ENCODE measurements around the gene TPSAB1.

The TPSAB1 gene

DNA sequence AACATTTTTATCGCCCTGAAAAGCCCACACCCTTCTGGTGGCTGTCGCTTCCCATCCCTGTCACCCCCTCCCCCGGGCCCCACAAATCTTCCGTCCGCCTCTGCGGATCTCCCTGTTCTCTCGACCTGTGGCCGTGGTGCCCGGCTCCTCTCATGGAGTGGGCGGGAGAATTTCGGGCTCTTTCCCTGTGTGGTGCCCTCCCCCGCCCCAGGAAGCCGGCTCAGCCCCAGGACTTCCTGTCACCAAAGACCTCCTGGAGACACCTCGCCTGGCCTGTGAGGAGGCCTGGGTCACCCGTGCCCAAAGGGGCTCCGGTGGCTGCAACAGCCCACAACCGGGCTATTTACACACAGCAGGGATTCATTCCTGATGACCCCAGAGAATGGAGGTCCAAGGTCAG lies 42.8 kb downstream of the TPSAB1 start:
- no peak for TF ChIP-seq POLR2A (IDR thresholded peaks at IDR 0.05; ENCODE audit: low read depth, low read length)
- FAIRE-seq = no peak
- DNase-seq (ENCODE audit: insufficient read length, low spot score) = no peak

DNA sequence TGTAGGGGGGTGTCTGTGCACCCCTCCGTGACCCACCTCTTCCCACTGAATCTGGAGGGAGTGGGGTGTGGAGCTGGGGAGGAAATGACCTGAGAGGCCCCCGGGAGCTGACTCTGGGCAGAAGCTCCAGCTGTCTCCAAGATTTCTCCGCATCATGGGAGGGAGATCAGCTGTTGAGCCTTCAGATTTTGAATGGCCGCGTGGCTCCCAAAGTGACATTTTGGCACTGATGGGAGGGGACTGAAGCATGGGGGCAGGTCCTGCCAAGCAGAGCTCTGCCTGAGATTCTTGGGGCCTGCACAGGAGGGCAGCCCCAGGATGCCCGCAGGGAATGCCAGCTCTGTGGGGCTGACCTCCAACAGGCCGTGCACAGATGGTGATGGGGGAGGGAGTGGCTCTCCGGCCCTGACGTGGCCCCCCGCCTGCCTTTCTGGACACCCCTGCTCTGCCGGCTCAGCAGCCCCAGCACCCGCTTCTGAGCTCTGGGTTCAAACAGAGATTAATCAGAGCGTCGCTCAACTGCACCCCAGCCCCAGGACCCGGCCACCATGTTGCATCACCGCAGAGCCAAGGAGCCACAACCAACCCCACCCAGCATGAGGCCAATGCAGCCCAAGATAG lies 43.6 kb downstream of the TPSAB1 start:
- no peak for TF ChIP-seq POLR2A (IDR thresholded peaks at IDR 0.05; ENCODE audit: low read depth, low read length)
- DNase-seq (ENCODE audit: insufficient read length, low spot score) (no peak), FAIRE-seq (no peak)

DNA sequence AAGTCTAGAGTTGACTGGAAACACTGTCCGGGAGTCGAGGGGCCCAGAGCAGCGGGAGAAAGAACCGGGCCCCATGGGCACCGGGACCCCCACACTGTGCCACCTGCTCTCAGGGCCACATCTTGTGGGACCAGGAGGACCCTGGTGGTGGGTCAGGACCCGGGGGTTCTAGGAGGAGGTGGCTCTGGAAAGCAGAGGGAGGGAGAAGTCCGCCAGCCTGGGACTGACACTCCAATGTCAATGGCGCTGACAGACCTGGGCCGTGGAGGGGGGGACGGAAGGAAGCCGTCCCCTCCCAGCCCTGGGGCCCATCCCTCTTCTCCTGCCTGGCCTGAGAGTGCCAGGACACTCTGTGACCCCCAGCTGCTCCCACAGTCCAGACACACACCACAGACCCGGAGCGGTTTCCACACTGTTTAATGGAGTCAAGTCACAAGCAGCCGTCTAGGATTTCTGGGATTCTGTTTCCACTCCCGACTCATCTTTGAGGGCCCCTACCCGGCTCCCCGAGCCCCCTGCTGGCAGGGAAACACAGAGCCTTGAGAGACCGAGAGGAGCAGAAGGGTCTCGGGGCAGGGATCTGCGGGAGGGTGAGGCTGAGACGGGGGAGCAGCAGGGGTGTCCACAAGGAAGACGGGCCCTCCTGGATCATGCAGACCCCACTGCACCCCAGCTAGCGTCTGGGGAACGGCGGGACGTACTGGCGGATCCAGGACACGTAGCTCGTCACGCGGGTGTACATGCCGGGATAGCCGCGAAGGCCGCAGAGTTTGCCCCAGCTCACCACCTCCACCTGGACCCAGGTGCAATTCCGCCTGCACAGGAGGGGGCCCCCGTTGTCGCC lies 45.4 kb downstream of the TPSAB1 start:
- DNase-seq (ENCODE audit: insufficient read length, low spot score) = no peak
- no peak for FAIRE-seq
- TF ChIP-seq POLR2A (IDR thresholded peaks at IDR 0.05; ENCODE audit: low read depth, low read length) = no peak

GRCh38 chr16:1286513-1287094 lies 46.1 kb downstream of the TPSAB1 start:
- FAIRE-seq = no peak
- no peak for DNase-seq (ENCODE audit: insufficient read length, low spot score)
- TF ChIP-seq POLR2A (IDR thresholded peaks at IDR 0.05; ENCODE audit: low read depth, low read length) = no peak

- no peak for TF ChIP-seq POLR2A (IDR thresholded peaks at IDR 0.05; ENCODE audit: low read depth, low read length)
- no peak for DNase-seq (ENCODE audit: insufficient read length, low spot score)
- FAIRE-seq = no peak
Observed at GRCh38 chr16:1287982-1288670, 47.6 kb downstream of the TPSAB1 start.

GRCh38 chr16:1288813-1289476 lies 48.4 kb downstream of the TPSAB1 start:
- no peak for FAIRE-seq
- DNase-seq (ENCODE audit: insufficient read length, low spot score) = no peak
- TF ChIP-seq POLR2A (IDR thresholded peaks at IDR 0.05; ENCODE audit: low read depth, low read length) = no peak

GRCh38 chr16:1289477-1289866 lies 49.0 kb downstream of the TPSAB1 start:
- TF ChIP-seq POLR2A (IDR thresholded peaks at IDR 0.05; ENCODE audit: low read depth, low read length) = no peak
- FAIRE-seq (no peak), DNase-seq (ENCODE audit: insufficient read length, low spot score) (no peak)

GRCh38 chr16:1290063-1290501 lies 49.6 kb downstream of the TPSAB1 start:
- no peak for TF ChIP-seq POLR2A (IDR thresholded peaks at IDR 0.05; ENCODE audit: low read depth, low read length)
- DNase-seq (ENCODE audit: insufficient read length, low spot score) (no peak), FAIRE-seq (no peak)

DNA sequence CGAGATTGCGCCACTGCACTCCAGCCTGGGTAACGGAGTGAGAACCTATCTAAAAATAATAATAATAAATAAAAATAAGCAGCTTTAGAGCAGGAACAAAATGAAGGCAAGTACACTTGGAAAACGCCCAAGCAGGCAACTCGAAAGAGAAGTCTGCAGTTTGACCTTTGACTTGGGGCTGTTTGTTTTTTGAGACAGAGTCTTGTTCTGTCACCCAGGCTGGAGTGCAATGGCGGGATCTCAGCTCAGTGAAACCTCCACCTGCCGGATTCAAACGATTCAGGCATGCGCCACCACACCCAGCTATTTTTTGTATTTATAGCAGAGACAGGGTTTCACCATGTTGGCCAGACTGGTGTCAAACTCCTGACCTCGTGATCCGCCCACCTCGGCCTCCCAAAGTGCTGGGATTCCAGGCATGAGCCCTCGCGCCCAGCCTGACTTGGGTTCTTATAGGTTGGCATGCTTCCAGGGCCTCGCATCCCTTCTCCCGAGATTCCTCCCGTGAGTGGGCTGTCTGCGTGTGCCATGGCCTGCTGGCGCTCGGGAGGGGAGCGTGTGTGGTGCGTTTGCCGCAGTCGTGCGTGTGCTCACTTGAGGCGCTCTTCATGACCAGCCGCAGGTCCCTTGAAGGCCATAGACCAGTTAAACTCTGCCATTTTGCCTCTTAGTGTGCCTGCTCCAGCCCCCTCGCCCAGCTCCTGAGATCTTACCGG lies 50.5 kb downstream of the TPSAB1 start:
- TF ChIP-seq POLR2A (IDR thresholded peaks at IDR 0.05; ENCODE audit: low read depth, low read length) = no peak
- DNase-seq (ENCODE audit: insufficient read length, low spot score) = no peak
- no peak for FAIRE-seq

- no peak for DNase-seq (ENCODE audit: insufficient read length, low spot score)
- FAIRE-seq = no peak
- no peak for TF ChIP-seq POLR2A (IDR thresholded peaks at IDR 0.05; ENCODE audit: low read depth, low read length)
Observed at GRCh38 chr16:1291576-1291974, 51.1 kb downstream of the TPSAB1 start.
